Measurements from ENCODE around the gene SPOCK1.

GRCh38 chr5:137113939-137114338 lies 385.2 kb downstream of the SPOCK1 start:
- TF ChIP-seq EZH2 (IDR thresholded peaks at IDR 0.05; ENCODE audit: borderline replicate concordance, low read depth, low read length, severe bottlenecking) (no peak), MAX (IDR thresholded peaks at IDR 0.05; ENCODE audit: insufficient read depth, insufficient read length) (no peak), POLR2AphosphoS5 (IDR thresholded peaks at IDR 0.05; ENCODE audit: insufficient read depth, low read depth, low read length) (no peak), MYC (IDR thresholded peaks at IDR 0.05; ENCODE audit: low read depth, low read length) (no peak), POLR2A (IDR thresholded peaks at IDR 0.05; ENCODE audit: low read depth, low read length) (no peak), FOS (IDR thresholded peaks at IDR 0.05; ENCODE audit: borderline replicate concordance, insufficient read depth, low read length) (no peak), JUN (IDR thresholded peaks at IDR 0.05; ENCODE audit: borderline replicate concordance, insufficient read depth, insufficient read length, low read depth) (no peak)
- TF ChIP-seq, protein P1, sequence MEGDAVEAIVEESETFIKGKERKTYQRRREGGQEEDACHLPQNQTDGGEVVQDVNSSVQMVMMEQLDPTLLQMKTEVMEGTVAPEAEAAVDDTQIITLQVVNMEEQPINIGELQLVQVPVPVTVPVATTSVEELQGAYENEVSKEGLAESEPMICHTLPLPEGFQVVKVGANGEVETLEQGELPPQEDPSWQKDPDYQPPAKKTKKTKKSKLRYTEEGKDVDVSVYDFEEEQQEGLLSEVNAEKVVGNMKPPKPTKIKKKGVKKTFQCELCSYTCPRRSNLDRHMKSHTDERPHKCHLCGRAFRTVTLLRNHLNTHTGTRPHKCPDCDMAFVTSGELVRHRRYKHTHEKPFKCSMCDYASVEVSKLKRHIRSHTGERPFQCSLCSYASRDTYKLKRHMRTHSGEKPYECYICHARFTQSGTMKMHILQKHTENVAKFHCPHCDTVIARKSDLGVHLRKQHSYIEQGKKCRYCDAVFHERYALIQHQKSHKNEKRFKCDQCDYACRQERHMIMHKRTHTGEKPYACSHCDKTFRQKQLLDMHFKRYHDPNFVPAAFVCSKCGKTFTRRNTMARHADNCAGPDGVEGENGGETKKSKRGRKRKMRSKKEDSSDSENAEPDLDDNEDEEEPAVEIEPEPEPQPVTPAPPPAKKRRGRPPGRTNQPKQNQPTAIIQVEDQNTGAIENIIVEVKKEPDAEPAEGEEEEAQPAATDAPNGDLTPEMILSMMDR (IDR thresholded peaks at IDR 0.05; ENCODE audit: extremely low read depth in 1 of 2, insufficient read depth in 1 of 2, low read depth in 1 of 2, low read length in 2 of 2), result no peak

Measured in endothelial cell of umbilical vein (primary cell).